GM12872 (cell line): ENCODE results near the gene ANKRD13D.
A peak's percentile ranks its signal among the peaks of the same experiment; 100 is the strongest.

Experiments used
- TF ChIP-seq, protein P1 (sequence below): IDR thresholded peaks from 3 replicates; pipeline ENCODE4 v1.5.1; 2011; ENCODE audit warnings: low read depth, mild to moderate bottlenecking, low read length, moderate library complexity; ENCODE audit not compliant: insufficient read depth

The ANKRD13D gene

DNA sequence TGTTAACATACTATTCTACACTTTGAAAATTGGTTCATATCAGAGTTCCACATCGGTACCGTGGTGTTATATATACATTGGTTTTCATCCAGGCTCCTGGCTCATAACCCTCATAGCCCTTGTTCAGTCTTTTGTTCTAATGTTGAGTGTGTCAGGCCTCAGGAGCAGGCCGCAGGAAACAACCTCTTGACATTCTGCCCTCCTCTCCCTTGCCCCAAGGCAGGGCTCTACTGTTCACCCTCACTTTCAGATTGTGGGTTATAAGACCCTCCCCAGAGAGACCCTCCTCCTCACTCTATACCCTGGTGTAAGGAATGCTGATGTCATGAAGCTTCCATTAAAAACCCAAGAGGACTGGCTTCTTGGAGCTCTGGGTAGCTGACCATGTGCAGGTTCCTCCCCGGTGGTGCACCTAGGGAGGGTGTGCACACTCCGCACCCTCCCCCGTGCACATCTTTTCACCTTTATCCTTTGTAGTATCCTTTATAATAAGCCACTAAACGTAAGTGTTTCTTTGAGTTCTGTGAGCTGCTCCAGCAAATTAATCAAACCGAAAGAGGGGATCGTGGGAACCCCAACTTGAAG lies 26.3 kb downstream of the ANKRD13D start:
- TF ChIP-seq, protein P1, sequence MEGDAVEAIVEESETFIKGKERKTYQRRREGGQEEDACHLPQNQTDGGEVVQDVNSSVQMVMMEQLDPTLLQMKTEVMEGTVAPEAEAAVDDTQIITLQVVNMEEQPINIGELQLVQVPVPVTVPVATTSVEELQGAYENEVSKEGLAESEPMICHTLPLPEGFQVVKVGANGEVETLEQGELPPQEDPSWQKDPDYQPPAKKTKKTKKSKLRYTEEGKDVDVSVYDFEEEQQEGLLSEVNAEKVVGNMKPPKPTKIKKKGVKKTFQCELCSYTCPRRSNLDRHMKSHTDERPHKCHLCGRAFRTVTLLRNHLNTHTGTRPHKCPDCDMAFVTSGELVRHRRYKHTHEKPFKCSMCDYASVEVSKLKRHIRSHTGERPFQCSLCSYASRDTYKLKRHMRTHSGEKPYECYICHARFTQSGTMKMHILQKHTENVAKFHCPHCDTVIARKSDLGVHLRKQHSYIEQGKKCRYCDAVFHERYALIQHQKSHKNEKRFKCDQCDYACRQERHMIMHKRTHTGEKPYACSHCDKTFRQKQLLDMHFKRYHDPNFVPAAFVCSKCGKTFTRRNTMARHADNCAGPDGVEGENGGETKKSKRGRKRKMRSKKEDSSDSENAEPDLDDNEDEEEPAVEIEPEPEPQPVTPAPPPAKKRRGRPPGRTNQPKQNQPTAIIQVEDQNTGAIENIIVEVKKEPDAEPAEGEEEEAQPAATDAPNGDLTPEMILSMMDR, result no peak

- TF ChIP-seq, protein P1, result no peak
Measured at GRCh38 chr11:67316882-67317204, 27.7 kb downstream of the ANKRD13D start.

DNA sequence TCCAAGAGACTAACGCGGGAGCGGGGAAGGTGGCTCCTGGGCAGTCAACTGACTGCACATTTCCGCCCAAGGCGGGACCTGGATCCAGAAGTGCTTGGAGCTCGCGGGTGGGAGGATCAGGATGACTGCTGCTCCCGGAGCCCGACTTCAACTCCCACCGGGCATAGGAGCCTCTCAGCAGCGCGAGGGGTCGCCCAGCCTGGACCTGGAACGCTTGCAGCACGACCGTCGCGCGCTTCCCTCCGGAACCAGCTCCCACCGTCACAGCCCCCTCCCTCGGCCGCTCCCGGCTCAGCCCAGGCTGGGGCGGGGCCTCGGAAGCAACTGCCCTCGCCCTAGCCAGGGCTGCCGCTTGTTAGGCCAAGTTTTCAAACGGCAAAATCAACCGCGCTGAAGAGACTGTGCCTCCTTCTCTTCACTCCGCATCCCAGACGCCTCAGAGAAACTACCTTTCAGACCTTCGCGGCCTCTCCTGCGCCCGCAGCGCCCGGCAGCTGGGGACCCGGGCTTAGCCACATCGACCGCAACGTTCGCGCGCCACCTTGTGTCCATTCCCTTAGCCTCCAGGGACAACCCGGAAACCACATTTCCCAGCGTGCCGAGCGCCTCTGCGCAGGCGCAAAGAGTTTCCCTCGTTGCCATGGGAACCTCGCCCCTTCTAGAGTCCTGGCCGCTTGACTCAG lies 28.2 kb downstream of the ANKRD13D start:
- TF ChIP-seq, protein P1, result peak; percentile 88

DNA sequence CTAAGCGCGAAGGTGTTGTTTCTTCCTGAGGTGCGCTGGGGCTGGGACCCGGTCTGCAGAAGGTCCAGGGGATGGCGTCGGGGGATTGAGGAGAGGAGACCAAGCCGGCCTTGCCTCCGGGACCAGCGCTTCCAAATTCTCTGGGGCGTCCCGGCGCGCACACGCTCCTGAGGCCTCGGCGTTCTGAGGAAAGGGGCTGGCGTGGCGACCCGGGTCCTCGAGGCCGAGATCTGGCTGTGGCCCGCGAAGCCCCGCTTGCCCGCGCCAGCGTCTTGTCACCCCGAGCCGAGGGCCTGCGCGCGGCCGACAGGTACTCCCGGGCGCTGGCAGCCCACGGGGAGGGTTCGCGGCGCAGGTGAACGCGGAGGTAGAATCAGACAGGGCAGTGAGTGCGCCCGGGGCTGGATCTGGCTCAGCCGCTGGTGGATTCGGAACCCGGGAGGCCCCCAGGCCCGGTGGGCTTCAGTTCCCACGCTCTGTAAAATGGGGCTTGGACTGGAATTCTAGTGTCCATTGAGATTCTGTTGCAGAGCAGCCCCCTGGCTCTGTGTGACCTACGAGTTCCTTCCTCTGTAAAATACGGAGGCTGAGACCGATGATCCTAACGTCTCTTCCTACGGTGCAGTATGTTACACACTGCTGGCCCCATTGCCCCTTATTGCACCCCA lies 28.9 kb downstream of the ANKRD13D start:
- TF ChIP-seq, protein P1, result no peak

- TF ChIP-seq, protein P1, result no peak
Measured at GRCh38 chr11:67320011-67320410, 30.9 kb downstream of the ANKRD13D start.

DNA sequence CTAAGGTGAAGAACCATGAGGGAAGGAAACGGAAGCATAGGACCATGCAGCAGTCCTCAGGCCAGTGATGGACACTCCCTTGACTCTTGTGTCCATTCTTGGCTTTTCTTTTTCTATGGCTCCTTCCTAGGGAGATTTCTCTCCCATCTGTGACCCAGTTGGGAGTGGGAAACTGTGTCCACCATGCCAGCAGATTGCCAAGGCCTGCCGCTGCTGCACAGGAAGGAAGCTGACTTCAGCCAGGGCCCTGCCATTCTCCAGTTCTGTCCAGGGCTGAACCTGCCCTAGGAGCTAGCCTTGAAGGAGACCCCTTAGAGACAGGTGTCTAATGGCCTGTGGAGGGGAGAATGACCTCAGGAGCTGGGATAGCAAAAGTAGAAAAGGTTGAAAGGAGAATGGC lies 31.6 kb downstream of the ANKRD13D start:
- TF ChIP-seq, protein P1, result no peak

DNA sequence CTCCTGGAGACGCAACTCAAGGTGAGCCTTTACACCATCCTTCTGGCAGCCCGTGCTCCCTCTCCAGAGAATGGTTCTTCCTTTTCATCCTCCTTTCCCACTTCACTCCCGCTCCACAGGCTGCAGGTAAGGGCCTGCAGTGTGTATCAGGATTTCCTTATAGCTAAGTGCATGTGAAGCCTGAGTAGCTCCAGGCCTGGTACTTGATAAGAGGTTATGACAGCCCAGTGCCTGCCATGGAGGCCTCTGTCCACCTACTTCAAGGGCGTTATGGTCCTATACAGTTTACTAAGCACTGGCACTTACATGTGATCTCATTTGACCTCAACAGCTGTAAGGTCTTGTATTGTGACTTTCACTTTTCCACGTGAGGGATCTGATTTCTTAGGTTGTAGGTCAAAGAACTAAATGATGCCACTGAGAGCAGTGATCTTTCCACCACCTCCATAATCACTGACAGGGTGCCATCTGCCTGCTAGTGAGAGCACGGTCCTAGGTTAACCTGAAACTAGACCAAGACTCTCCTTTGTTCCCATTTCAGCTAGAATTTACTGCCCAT lies 32.3 kb downstream of the ANKRD13D start:
- TF ChIP-seq, protein P1, result no peak
